Stimulated activated CD4-positive, alpha-beta T cell treated with anti-CD3 and anti-CD28 coated beads, Interleukin-4, amount 100 ng/mL, for 48 hours (primary cell): ENCODE results near the gene ADIPOQ.
"Not testable (repeated sequence)": the region's sequence is repeated elsewhere in the genome, so short reads cannot be mapped to it uniquely, and the experiment has no call there.

Experiments used
- DNase-seq, 2 donors: peaks; one replicate each; pipeline ENCODE4 v3.0.0-alpha.2; 2020; ENCODE audit warnings: low read depth in 2 of 2

ADIPOQ gene

GRCh38 chr3:186870421-186871201 is 28.1 kb downstream of the ADIPOQ start:
- no peak for DNase-seq

- DNase-seq, result no peak
Measured at GRCh38 chr3:186871403-186871924, 29.0 kb downstream of the ADIPOQ start.

DNA sequence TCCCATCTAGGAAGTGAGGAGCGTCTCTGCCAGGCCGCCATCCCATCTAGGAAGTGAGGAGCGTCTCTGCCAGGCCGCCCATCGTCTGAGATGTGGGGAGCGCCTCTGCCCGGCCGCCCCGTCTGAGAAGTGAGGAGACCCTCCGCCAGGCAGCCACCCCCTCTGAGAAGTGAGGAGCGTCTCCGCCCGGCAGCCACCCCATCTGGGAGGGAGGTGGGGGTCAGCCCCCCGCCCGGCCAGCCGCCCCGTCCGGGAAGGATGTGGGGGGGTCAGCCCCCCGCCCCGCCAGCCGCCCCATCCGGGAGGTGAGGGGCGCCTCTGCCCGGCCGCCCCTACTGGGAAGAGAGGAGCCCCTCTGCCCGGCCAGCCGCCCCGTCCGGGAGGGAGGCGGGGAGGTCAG is 31.3 kb downstream of the ADIPOQ start:
- not testable (repeated sequence) for DNase-seq

GRCh38 chr3:186874216-186874615 is 31.7 kb downstream of the ADIPOQ start:
- DNase-seq, result not testable (repeated sequence)

DNA sequence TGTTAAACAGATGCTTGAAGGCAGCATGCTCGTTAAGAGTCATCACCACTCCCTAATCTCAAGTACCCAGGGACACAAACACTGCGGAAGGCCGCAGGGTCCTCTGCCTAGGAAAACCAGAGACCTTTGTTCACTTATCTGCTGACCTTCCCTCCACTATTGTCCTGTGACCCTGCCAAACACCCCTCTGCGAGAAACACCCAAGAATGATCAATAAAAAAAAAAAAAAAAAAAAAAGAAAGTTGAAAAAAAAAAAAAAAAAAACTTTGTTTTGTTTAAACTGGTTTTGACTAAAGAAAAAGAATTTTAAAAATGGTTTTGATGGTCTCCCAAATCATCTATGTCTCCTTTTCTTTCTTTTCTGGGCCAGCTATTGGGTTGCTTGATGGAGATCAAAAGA is 32.3 kb downstream of the ADIPOQ start:
- not testable (repeated sequence) for DNase-seq

- no peak for DNase-seq
Measured at GRCh38 chr3:186875708-186876107, 33.2 kb downstream of the ADIPOQ start.

- DNase-seq, result no peak
Measured at GRCh38 chr3:186879781-186880180, 37.3 kb downstream of the ADIPOQ start.

DNA sequence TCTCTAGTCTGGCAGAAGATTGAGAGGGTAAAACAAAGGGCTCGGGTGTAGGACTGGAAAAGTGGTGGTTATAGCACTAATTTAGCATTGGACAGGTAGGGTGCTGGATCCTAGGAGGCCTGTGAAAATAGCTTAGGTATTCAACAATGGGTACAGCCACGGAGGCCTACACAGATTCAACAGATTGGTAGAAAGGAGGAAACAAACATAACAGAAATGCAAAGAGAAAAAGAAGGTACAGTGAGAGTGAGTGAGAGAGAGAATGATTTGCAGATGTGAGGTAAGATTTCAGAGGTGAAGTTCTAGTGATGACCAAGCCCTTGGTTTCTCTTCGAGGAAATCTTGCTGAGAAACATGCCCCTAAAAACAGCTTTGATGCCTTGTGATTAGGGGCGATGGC is 37.9 kb downstream of the ADIPOQ start:
- DNase-seq, result no peak

- DNase-seq, result no peak
Measured at GRCh38 chr3:186882150-186882524, 39.6 kb downstream of the ADIPOQ start.

GRCh38 chr3:186882881-186883685 is 40.6 kb downstream of the ADIPOQ start:
- DNase-seq, result peak; percentile 49 to 55

DNA sequence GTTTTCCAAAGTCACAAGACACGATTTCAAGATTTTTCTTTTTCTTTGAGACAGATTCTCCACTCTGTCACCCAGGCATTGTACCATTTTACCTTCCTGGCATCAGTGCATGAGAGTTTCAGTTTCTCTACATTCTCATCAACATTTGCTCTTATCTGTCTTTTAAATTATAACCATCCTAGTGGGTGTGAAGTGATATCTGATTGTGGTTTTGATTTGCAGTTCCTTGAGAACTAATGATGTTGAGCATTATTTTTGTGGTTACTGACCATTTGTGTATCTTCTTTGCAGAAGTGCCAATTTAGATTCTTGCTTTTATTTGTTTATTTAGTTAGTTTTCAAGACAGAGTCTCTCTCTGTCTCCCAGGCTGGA is 41.2 kb downstream of the ADIPOQ start:
- no peak for DNase-seq

DNA sequence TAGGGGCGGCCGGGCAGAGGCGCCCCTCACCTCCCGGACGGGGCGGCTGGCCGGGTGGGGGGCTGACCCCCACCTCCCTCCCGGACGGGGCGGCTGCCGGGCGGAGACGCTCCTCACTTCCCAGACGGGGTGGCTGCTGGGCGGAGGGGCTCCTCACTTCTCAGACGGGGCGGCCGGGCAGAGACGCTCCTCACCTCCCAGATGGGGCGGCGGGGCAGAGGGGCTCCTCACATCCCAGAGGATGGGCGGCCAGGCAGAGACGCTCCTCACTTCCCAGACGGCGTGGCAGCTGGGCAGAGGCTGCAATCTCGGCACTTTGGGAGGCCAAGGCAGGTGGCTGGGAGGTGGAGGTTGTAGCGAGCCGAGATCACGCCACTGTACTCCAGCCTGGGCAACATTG is 42.4 kb downstream of the ADIPOQ start:
- DNase-seq, result not testable (repeated sequence)

- no peak for DNase-seq
Measured at GRCh38 chr3:186886202-186886981, 43.9 kb downstream of the ADIPOQ start.

DNA sequence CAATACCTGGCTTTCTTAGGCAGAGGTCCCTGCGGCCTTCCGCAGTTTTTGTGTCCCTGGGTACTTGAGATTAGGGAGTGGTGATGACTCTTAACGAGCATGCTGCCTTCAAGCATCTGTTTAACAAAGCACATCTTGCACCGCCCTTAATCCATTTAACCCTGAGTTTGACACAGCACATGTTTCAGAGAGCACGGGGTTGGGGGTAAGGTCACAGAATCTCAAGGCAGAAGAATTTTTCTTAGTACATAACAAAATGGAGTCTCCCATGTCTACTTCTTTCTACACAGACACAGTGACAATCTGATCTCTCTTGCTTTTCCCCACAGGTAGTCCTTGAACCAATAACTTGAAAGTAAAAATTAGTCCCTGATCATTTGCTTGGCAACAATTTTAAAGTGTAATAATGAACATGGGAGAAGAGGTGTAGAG is 45.0 kb downstream of the ADIPOQ start:
- DNase-seq, result not testable (repeated sequence)

DNA sequence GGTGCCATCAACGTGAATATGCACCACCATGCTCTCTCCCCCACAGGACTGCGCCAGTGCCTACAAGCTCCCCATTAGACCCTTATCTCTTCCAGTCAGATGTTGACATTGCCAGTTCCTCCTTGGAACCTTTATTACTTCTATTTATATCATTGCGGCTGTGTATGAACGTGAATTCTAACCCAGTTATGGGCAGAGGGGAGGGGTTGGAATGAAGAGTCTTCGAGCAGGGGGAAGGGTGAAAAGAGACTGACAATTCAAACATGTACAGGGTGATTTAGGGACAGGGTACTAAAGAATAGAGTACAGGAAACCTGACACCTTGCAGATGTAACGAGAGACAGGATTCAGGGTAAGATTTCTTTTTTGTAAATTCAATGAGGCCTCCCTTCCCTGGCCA is 46.1 kb downstream of the ADIPOQ start:
- DNase-seq, result no peak

DNA sequence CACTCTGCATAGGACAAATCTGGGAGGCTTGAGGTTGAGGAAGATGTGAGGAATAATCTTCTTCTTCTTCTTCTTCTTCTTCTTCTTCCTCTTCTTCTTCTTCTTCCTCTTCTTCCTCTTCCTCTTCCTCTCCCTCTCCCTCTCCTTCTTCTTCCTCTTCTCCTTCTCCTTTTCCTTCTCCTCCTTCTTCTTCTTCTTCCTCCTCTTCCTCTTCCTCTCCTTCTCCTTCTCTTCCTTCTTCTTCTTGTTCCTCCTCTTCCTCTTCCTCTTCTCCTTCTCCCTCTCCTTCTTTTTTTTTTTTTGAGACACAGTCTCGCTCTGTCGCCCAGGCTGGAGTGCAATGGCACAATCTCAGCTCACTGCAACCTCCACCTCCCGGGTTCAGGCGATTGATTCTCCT is 47.2 kb downstream of the ADIPOQ start:
- not testable (repeated sequence) for DNase-seq

- DNase-seq, result no peak
Measured at GRCh38 chr3:186890911-186891310, 48.4 kb downstream of the ADIPOQ start.

- not testable (repeated sequence) for DNase-seq
Measured at GRCh38 chr3:186893071-186893470, 50.6 kb downstream of the ADIPOQ start.

DNA sequence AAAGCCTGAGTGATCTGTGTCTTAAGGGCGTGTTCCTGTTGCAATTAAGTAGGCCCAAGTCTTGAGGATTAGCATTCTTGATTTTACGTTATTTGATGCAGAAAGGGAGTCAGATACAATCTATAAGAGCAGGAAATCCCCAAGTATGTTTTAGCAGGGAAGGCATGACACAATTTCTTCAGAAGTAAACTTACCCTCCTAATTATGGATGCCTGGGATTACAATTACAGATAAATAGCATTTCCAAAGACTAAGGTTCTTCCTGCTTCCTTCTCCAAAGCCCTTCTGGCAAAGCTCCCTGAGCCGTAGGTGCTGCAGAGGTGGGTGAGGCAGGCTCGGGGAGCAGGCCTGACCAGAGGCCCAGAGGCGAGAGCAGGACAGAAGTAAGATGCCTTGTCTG is 52.9 kb downstream of the ADIPOQ start:
- DNase-seq, result no peak

- no peak for DNase-seq
Measured at GRCh38 chr3:186896006-186896405, 53.5 kb downstream of the ADIPOQ start.

- DNase-seq, result no peak
Measured at GRCh38 chr3:186896875-186897274, 54.4 kb downstream of the ADIPOQ start.

DNA sequence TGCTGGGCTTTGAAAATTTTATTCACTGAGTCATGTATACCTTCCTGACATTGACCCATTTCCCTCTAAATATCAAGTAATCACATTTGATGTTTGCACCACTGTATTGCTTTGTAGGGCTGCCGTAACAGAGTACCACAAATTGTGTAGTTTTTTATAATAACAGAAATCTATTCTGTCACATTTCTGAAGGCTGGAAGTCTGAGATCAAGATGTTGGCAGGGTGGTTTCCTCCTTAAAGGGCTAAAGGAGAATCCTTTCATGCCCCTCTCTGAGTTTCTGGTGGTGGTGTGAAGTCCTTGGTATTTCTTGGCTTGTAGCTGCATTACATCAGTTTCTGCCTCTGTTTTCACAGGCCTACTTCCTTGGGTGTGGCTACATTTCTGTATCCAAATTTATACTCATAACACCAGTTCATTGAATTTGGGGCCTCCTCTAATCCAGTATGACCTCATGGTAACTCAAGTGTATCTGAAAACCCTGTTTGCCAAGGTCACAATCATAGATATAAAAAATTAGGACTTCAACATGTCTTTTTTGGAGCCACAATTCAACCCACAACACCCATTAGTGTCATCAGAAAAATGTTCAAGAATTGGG is 58.7 kb downstream of the ADIPOQ start:
- DNase-seq, result no peak
